Activated CD4-positive, alpha-beta T cell treated with anti-CD3 and anti-CD28 coated beads for 1 hour (primary cell): ENCODE results near the gene TMEM269.
"Not testable (repeated sequence)": the region's sequence is repeated elsewhere in the genome, so short reads cannot be mapped to it uniquely, and the experiment has no call there.

Experiments used
- DNase-seq: peaks from one replicate; pipeline ENCODE4 v3.0.0-alpha.2; 2020

The TMEM269 gene

GRCh38 chr1:42779725-42780124, 5.1 kb upstream of the TMEM269 start:
- DNase-seq, result no peak

DNA sequence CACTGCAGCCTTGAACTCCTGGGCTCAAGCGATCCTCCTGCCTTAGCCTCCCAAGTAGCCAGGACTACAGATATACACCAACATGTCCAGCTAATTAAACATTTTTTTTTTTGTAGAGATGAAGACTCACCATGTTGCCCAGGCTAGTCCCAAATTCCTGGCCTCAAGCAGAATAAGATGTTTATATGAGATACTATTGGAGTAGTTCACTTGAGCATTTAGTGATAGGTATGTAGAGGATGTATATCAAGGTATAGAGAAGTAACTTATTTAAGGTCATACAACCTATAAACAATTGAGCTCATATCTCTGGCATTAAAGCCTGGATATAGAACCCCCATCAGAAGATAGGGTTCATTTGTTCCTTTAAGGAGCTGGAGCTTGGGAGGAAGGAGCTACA, 4.6 kb upstream of the TMEM269 start:
- DNase-seq, result no peak

DNA sequence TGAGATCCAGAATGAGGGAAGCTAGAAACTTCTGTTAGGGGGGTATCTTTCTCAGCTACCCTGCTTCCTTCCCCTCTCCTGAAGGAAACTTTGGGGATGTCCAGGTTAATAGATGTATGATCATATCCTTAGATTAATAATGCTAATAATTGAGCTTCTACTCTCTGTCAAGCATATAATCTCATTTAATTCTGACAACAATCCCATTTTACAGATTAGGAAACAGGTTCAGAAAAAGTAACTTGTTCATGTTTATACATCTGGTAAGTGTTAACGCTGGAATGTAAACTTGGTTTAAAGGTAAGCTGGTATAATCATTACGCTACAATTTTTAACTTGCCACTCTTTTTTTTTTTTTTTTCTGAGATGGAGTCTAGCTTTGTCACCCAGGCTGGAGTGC, 1.7 kb upstream of the TMEM269 start:
- DNase-seq, result no peak

DNA sequence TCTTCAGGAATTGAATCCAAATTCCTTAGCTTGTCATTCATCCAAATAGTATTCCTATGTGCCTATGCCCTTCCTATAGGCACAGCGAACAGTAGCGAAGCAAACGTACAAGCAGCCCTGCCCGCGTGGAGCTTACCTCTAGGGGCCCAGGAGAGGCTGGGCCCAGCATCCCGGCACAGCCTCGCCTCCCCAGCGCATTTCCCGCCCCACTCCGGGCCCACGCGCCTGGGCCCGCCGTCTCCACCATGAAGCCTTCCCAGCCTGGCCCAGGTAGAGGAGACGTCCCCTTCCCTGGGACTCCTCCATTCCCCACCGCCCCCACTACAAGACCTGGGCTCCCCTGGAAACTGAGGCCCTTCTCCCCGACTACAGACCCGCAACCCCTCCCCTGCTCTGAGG, 245 bp upstream of the TMEM269 start:
- no peak for DNase-seq

- DNase-seq, result no peak
Observed at GRCh38 chr1:42786097-42786496, 1.3 kb downstream of the TMEM269 start.

- DNase-seq, result no peak
Observed at GRCh38 chr1:42788021-42788420, 3.2 kb downstream of the TMEM269 start.

GRCh38 chr1:42793824-42794223, 9.0 kb downstream of the TMEM269 start:
- no peak for DNase-seq

- DNase-seq, result no peak
Observed at GRCh38 chr1:42797414-42797813, 12.6 kb downstream of the TMEM269 start.

DNA sequence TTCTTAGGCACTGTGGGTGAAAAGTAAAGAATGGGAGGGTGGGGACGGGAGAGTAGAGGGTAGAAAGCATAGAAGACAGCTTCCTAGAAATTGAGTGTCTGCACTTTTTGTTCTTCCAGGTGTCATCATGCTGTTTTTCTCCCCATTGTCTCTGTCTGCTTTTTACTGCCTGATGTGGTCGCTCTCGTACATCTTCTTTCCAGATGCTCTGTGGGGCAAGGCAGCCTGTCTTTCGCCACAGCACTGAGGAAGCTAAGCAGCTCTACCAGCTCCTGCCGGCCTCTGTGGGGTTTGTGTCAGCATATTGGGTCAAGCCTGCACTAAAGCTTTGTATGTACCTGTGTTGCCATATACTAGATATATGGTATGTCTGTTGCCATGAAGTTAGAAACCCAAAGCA, 13.2 kb downstream of the TMEM269 start:
- DNase-seq, result no peak

DNA sequence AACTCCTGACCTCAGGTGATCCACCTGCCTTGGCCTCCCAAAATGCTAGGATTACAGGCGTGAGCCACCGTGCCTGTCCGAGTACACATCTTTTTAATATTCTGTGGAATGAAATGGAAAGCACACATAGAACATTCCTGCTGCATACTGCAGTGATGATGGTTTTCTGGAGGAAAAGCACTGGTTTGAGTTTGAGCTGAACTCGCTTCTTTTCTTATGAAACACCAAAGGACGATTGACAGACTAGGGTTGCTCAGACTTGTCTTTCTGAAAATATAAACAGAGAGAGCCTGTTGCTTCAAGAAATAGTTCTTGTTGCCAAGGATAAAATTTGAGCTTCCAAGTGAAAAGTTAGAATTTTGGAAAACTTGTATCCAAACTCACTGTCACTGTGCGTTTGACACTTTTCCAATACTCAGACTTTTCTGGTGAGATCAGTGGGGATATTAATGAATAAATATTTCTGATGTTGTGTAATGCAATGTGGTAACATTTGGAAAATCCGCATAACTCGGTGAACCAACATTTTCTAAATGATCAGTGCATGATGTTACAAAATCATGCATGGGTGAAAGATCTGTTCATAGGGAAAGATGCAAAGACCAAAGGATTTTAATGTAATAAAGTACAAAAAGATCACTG, 17.2 kb downstream of the TMEM269 start:
- no peak for DNase-seq

DNA sequence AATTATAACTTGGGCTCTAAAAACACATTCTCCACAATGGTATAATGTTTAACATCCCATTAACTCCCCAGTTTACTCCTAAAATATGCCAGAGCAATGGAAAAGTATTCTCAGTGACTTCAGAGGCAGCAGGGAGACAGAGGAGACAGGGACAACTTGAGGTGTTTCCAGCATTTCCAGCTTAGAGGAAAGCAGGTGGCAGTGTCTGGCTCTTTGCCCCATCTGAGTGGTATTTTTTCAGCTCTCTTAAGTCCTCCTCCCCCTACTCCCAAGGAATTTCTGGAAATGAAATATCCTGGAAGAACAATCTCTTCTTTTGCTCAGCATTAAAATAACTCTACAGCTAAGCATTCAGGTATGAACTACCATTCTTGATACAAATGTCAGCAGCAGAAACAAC, 21.4 kb downstream of the TMEM269 start:
- DNase-seq, result no peak

DNA sequence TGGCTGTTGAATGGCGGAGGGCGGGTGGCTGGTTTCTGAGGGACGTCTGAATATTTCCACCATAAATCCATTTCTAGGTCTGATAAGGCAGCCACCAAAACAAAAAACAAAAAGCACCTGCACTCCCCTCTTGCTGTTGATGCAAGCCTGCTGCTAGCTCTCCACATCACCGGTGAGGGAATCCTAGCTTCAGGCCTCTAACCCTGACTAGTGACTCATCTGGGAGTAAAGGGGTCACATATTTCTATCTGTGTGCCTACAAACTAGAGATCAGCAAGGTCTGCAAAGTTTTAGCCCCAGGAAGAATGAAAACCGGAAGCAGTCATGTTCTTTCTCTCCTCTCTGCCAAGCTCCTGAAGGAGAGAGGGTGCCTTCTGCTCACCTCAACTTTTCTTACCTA, 21.8 kb downstream of the TMEM269 start:
- DNase-seq, result no peak

- DNase-seq, result no peak
Observed at GRCh38 chr1:42807056-42807668, 22.4 kb downstream of the TMEM269 start.

DNA sequence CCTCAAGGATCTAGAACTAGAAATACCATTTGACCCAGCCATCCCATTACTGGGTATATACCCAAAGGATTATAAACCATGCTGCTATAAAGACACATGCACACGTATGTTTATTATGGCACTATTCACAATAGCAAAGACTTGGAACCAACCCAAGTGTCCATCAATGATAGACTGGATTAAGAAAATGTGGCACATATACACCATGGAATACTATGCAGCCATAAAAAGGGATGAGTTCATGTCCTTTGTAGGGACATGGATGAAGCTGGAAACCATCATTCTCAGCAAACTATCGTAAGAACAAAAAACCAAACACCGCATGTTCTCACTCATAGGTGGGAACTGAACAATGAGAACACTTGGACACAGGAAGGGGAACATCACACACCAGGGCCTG, 30.0 kb downstream of the TMEM269 start:
- not testable (repeated sequence) for DNase-seq

- no peak for DNase-seq
Observed at GRCh38 chr1:42815941-42816584, 31.3 kb downstream of the TMEM269 start.

GRCh38 chr1:42816585-42817439, 32.0 kb downstream of the TMEM269 start, which contains the start of the genes ERMAP and SVBP:
Gene ERMAP, plus strand, starts transcription at chr1:42817122. Its CDS starts 13,327 bp downstream, at chr1:42830449.
Gene SVBP, minus strand, starts transcription at chr1:42817397. Its CDS starts 853 bp downstream, at chr1:42816544.
- DNase-seq, result peak; percentile 94

DNA sequence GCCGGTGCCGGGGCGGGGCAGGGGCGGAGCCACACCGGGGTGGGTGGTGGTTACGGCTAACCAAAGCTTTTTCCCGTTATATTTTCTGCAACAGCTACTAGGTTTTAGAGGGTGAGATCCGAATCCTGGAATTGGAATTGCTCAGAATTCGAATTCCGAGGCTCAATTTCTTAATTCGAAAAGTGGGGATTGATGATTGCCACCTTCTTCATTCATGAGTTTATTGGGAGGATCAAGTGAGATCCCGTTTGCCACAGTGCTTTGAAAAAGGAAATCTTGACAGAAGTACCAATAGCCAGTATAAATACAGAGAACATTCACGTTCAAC, 32.6 kb downstream of the TMEM269 start:
- DNase-seq, result no peak

DNA sequence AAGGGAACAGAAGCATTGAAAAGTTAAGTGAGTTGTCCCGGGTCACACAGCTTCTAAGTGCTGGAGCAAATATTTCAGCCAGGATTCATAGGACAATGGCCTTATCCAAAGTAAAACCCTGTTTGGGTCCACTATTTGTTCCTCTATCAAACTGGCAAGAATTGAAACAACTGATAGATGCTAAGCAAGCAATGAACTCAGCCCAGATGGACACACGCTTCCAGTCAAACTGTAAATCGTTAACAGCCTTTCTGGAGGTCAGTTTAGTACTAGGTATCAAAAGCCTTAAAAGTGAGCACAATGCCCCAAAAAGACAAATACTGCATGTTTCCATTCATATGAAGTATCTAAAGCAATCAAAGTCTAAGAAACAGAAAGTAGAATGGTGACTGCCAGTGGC, 33.2 kb downstream of the TMEM269 start:
- no peak for DNase-seq

DNA sequence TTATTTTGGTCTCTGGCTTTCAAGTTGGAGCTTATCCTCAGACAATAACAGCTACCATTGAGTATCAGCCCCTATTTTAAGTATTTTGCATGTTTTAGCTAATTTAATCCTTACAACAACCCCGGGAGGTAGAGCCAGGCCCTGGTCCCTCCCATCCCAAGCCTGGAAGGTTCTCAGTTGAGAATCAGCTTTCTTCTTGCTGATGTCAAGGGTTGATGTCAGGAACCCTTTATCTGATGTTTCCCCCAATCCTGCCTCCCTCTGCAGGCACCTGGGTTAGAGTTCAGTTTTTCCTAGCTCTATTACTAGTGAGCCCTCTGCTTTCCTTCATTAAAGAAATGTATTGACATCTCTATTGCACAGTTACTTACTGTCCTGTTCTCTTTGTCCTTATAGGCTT, 36.0 kb downstream of the TMEM269 start:
- DNase-seq, result no peak

DNA sequence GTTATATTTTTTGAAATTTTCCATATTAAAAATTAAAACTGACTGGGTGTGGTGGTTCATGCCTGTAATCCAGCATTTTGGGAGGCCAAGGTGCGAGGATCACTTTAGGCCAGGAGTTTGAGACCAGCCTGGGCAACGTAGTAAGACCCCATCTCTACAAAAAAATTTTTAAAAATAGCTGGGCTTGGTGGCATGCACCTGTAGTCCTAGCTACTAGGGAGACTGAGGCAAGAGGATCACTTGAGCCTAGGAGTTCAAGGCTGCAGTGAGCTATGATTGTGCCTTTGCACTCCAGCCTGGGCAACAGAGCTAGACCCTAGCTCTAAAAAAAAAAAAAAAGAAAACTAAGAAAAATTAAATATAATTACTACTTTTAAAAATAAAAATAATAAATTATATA, 36.9 kb downstream of the TMEM269 start:
- no peak for DNase-seq

- no peak for DNase-seq
Observed at GRCh38 chr1:42822800-42823392, 38.1 kb downstream of the TMEM269 start.

GRCh38 chr1:42824481-42825035, 39.8 kb downstream of the TMEM269 start:
- no peak for DNase-seq
